Measurements from ENCODE around the gene KIAA0513. TPM values are rescaled to one million over a fixed set of nuclear protein-coding genes. Genes with fewer than 3 reads are reported as not detected.

KIAA0513 gene
- total RNA-seq, 2 donors from 2014 or later, result 23.1 to 71.9 TPM

- H3K27ac ChIP-seq, result no peak overlapping the region
- intact Hi-C loops (cut with DNase I), result loop anchor here (10.0 kb wide), 1 partner anchor 113 kb away; no protein-coding TSS in a partner anchor
These were observed 60.4 kb downstream of the KIAA0513 start for GRCh38 chr16:85087899-85088569.

GRCh38 chr16:85088570-85089199 is 61.1 kb downstream of the KIAA0513 start:
- Histone ChIP-seq H3K27ac (no peak overlapping the region), H3K4me1 (peaks cover 23% of the 10 kb centered on the region), H3K4me3 (no peak overlapping the region), H3K36me3 (replicated peaks in 1 of 2; ENCODE audit: insufficient read depth in 1 of 2, low read depth in 2 of 2) (peaks cover 0 to 5% of the 10 kb centered on the region in 2 donors), H3K27me3 (no peaks in the 10 kb centered on the region), H3K9me3 (no peaks in the 10 kb centered on the region)
- intact Hi-C loops (cut with DNase I), result loop anchor here (10.0 kb wide), 1 partner anchor 114 kb away; no protein-coding TSS in a partner anchor
- 79 to 90% methylated on average over 23 to 31 of the region's 31 CpGs for WGBS, 2 donors
- TF ChIP-seq POLR2A (IDR thresholded peaks at IDR 0.05) (no peak), CTCF (IDR thresholded peaks at IDR 0.05) (no peak)
- DNase-seq, result no peak
- no peak for ATAC-seq

More at GRCh38 chr16:85087899-85088569, 60.4 kb downstream of the KIAA0513 start:
- H3K9me3 ChIP-seq, result no peaks in the 10 kb centered on the region
- no peak overlapping the region for H3K4me3 ChIP-seq
- 93 to 97% methylated on average over 18 to 21 of the region's 21 CpGs for WGBS, 2 donors
- no peak for TF ChIP-seq POLR2A (IDR thresholded peaks at IDR 0.05)
- TF ChIP-seq CTCF (IDR thresholded peaks at IDR 0.05), result no peak
- H3K4me1 ChIP-seq, result peaks cover 20% of the 10 kb centered on the region
- DNase-seq (no peak), ATAC-seq (no peak)
- H3K27me3 ChIP-seq, result no peaks in the 10 kb centered on the region
- H3K36me3 ChIP-seq (replicated peaks in 1 of 2; ENCODE audit: insufficient read depth in 1 of 2, low read depth in 2 of 2), result peaks cover 0 to 5% of the 10 kb centered on the region in 2 donors

GRCh38 chr16:85089525-85089924 is 61.9 kb downstream of the KIAA0513 start:
- TF ChIP-seq POLR2A (IDR thresholded peaks at IDR 0.05) (no peak), CTCF (IDR thresholded peaks at IDR 0.05) (no peak)
- no peaks in the 10 kb centered on the region for H3K9me3 ChIP-seq
- DNase-seq (no peak), ATAC-seq (no peak)
- peaks cover 23% of the 10 kb centered on the region for H3K4me1 ChIP-seq
- intact Hi-C loops (cut with DNase I), result loop anchor here (10.0 kb wide), 1 partner anchor 115 kb away; no protein-coding TSS in a partner anchor
- H3K4me3 ChIP-seq, result no peak overlapping the region
- H3K36me3 ChIP-seq (replicated peaks in 1 of 2; ENCODE audit: insufficient read depth in 1 of 2, low read depth in 2 of 2), result peaks cover 0 to 5% of the 10 kb centered on the region in 2 donors
- H3K27me3 ChIP-seq, result no peaks in the 10 kb centered on the region
- WGBS, 2 donors, result 78 to 82% methylated on average over 13 to 16 of the region's 16 CpGs
- H3K27ac ChIP-seq, result no peak overlapping the region

GRCh38 chr16:85090181-85090580 is 62.6 kb downstream of the KIAA0513 start:
- no peak overlapping the region for H3K4me3 ChIP-seq
- peaks cover 23% of the 10 kb centered on the region for H3K4me1 ChIP-seq
- peaks cover 0 to 5% of the 10 kb centered on the region in 2 donors for H3K36me3 ChIP-seq (replicated peaks in 1 of 2; ENCODE audit: insufficient read depth in 1 of 2, low read depth in 2 of 2)
- no peak for TF ChIP-seq POLR2A (IDR thresholded peaks at IDR 0.05)
- no peaks in the 10 kb centered on the region for H3K9me3 ChIP-seq
- H3K27ac ChIP-seq, result peak overlapping the region in 3 of 4 donors; percentile 28 to 64 (median 55)
- ATAC-seq, result no peak
- intact Hi-C loops (cut with DNase I), result no loop called here
- H3K27me3 ChIP-seq, result no peaks in the 10 kb centered on the region
- 84 to 87% methylated on average over 13 of the region's 13 CpGs for WGBS, 2 donors
- no peak for DNase-seq

- Histone ChIP-seq H3K4me3 (no peak overlapping the region), H3K27me3 (no peaks in the 10 kb centered on the region), H3K9me3 (no peaks in the 10 kb centered on the region), H3K4me1 (peaks cover 23% of the 10 kb centered on the region), H3K36me3 (replicated peaks in 1 of 2; ENCODE audit: insufficient read depth in 1 of 2, low read depth in 2 of 2) (peaks cover 0 to 5% of the 10 kb centered on the region in 2 donors), H3K27ac (peak overlapping the region; percentile 28 to 64 (median 52))
- ATAC-seq, result peak; percentile 69
- DNase-seq, result peak; percentile 74 to 90 (median 83)
- WGBS, 2 donors, result 36 to 42% methylated on average over 6 to 8 of the region's 8 CpGs
- intact Hi-C loops (cut with DNase I), result no loop called here
- TF ChIP-seq CTCF (IDR thresholded peaks at IDR 0.05) (no peak), POLR2A (IDR thresholded peaks at IDR 0.05) (peak in 1 of 3 donors; percentile 4)
These were observed 63.4 kb downstream of the KIAA0513 start for GRCh38 chr16:85090873-85091521.

Data from body of pancreas (tissue), 4 donors.